GM06990 (cell line): ENCODE results near the gene LIPC.

ENCODE experiments used
- DNase-seq: peaks from one replicate; pipeline ENCODE4 v3.0.0-alpha.2; 2011; ENCODE audit not compliant: insufficient read length; ENCODE audit errors: extremely low read depth
- H3K27me3 ChIP-seq: replicated peaks from 2 replicates; pipeline ENCODE4 v1.6.0; 2011; ENCODE audit warnings: low read length; ENCODE audit not compliant: control insufficient read depth, insufficient read depth
- H3K36me3 ChIP-seq: 2 replicates; pipeline ENCODE4 v1.5.1; 2011; ENCODE audit warnings: low read length; ENCODE audit not compliant: control insufficient read depth, insufficient read depth
- H3K4me3 ChIP-seq: replicated peaks from 2 replicates; pipeline ENCODE4 v1.5.1; 2011; ENCODE audit warnings: low read depth, mild to moderate bottlenecking, control low read depth, low read length
- CTCF ChIP-seq: IDR thresholded peaks from 2 replicates; pipeline ENCODE4 v1.5.1; 2011; ENCODE audit warnings: low read length, control low read depth, mild to moderate bottlenecking, inconsistent platforms; ENCODE audit not compliant: insufficient read depth, poor library complexity, severe bottlenecking

LIPC gene

GRCh38 chr15:58444658-58445332 lies 13.0 kb downstream of the LIPC start:
- H3K36me3 ChIP-seq: no peaks in the 10 kb centered on the region
- TF ChIP-seq CTCF: no peak
- DNase-seq: no peak
- H3K4me3 ChIP-seq: no peak overlapping the region
- no peaks in the 10 kb centered on the region for H3K27me3 ChIP-seq

GRCh38 chr15:58445865-58446264 lies 14.1 kb downstream of the LIPC start:
- Histone ChIP-seq H3K36me3 (no peaks in the 10 kb centered on the region), H3K4me3 (no peak overlapping the region), H3K27me3 (no peaks in the 10 kb centered on the region)
- TF ChIP-seq CTCF: no peak
- DNase-seq: no peak

- H3K36me3 ChIP-seq: no peaks in the 10 kb centered on the region
- H3K4me3 ChIP-seq: no peak overlapping the region
- no peaks in the 10 kb centered on the region for H3K27me3 ChIP-seq
- DNase-seq: no peak
- TF ChIP-seq CTCF: no peak
These were observed 14.7 kb downstream of the LIPC start for GRCh38 chr15:58446521-58446920.

- no peak for TF ChIP-seq CTCF
- no peak for DNase-seq
- Histone ChIP-seq H3K4me3 (no peak overlapping the region), H3K27me3 (no peaks in the 10 kb centered on the region), H3K36me3 (no peaks in the 10 kb centered on the region)
These were observed 15.7 kb downstream of the LIPC start for GRCh38 chr15:58447271-58448010.

- TF ChIP-seq CTCF: no peak
- Histone ChIP-seq H3K4me3 (no peak overlapping the region), H3K27me3 (no peaks in the 10 kb centered on the region), H3K36me3 (no peaks in the 10 kb centered on the region)
- no peak for DNase-seq
These were observed 16.5 kb downstream of the LIPC start for GRCh38 chr15:58448331-58448730.
